Measurements from ENCODE around the gene ARHGAP22.

GRCh38 chr10:48554246-48554645 is 50.6 kb downstream of the ARHGAP22 start:
- no peak for TF ChIP-seq CTCF (IDR thresholded peaks at IDR 0.05)
- no peak for TF ChIP-seq POLR2A (IDR thresholded peaks at IDR 0.05)
